ENCODE measurements around the gene B4GALT4. TPM values are rescaled to one million over a fixed set of nuclear protein-coding genes. Genes with fewer than 3 reads are reported as not detected.

Gene B4GALT4
- total and polyA plus RNA-seq, 2 experiments from 2014 or later, result 56.0 to 67.9 TPM

GRCh38 chr3:119184796-119185570 is 55.7 kb downstream of the B4GALT4 start:
- peak; percentile 96 for DNase-seq
- Histone ChIP-seq H3K4me1 (ENCODE audit: insufficient read depth) (peaks cover 42% of the 10 kb centered on the region), H3K9me2 (ENCODE audit: insufficient read depth) (no peaks in the 10 kb centered on the region; the same call in 1 of the 2 replicates), H3K27me3 (replicated peaks; ENCODE audit: insufficient read depth) (no peaks in the 10 kb centered on the region), H3K27ac (peak overlapping the region; percentile 65), H3K9me3 (ENCODE audit: low read depth) (no peaks in the 10 kb centered on the region), H3K4me3 (no peak overlapping the region), H2AFZ (no peak overlapping the region), H3K36me3 (ENCODE audit: low read depth) (no peaks in the 10 kb centered on the region), H3K79me2 (ENCODE audit: insufficient read depth) (no peaks in the 10 kb centered on the region), H4K20me1 (ENCODE audit: insufficient read depth) (no peaks in the 10 kb centered on the region), H3K9ac (no peak overlapping the region), H3K4me2 (ENCODE audit: unreplicated experiment) (peak overlapping the region; percentile 46), H3F3A (ENCODE audit: insufficient read depth) (peaks cover 27% of the 10 kb centered on the region)
- in situ Hi-C loops (cut with MboI), result no loop called here
- TF ChIP-seq EZH2 (IDR thresholded peaks at IDR 0.05; ENCODE audit: insufficient read depth, poor library complexity, severe bottlenecking) (no peak), EZH2phosphoT487 (IDR thresholded peaks at IDR 0.05; ENCODE audit: insufficient read depth, low read depth) (no peak)
- 40 to 42% methylated on average over 7 of the region's 7 CpGs for WGBS, 2 experiments (ENCODE audit: low coverage in 1 of 2, low lambda C conversion rate in 2 of 2, missing lambda C conversion rate in 2 of 2)

GRCh38 chr3:119184111-119184510 is 56.6 kb downstream of the B4GALT4 start:
- Histone ChIP-seq H3K79me2 (ENCODE audit: insufficient read depth) (no peaks in the 10 kb centered on the region), H3F3A (ENCODE audit: insufficient read depth) (peaks cover 27% of the 10 kb centered on the region), H4K20me1 (ENCODE audit: insufficient read depth) (no peaks in the 10 kb centered on the region), H3K4me1 (ENCODE audit: insufficient read depth) (peaks cover 42% of the 10 kb centered on the region), H3K27me3 (replicated peaks; ENCODE audit: insufficient read depth) (no peaks in the 10 kb centered on the region), H3K4me3 (no peak overlapping the region), H3K9me3 (ENCODE audit: low read depth) (no peaks in the 10 kb centered on the region), H3K4me2 (ENCODE audit: unreplicated experiment) (no peak overlapping the region), H3K9ac (no peak overlapping the region), H3K9me2 (ENCODE audit: insufficient read depth) (no peaks in the 10 kb centered on the region; the same call in 1 of the 2 replicates), H2AFZ (0 out of 2 replicates have a peak overlapping the region, but pooled peaks have one; percentile 34), H3K27ac (peak overlapping the region; percentile 65), H3K36me3 (ENCODE audit: low read depth) (no peaks in the 10 kb centered on the region)
- DNase-seq, result no peak
- TF ChIP-seq EZH2phosphoT487 (IDR thresholded peaks at IDR 0.05; ENCODE audit: insufficient read depth, low read depth) (no peak), EZH2 (IDR thresholded peaks at IDR 0.05; ENCODE audit: insufficient read depth, poor library complexity, severe bottlenecking) (no peak)
- WGBS, 2 experiments (ENCODE audit: low coverage in 1 of 2, low lambda C conversion rate in 2 of 2, missing lambda C conversion rate in 2 of 2), result 74 to 79% methylated on average over 9 of the region's 9 CpGs
- in situ Hi-C loops (cut with MboI), result no loop called here

- no peak for TF ChIP-seq EZH2 (IDR thresholded peaks at IDR 0.05; ENCODE audit: insufficient read depth, poor library complexity, severe bottlenecking)
- TF ChIP-seq EZH2phosphoT487 (IDR thresholded peaks at IDR 0.05; ENCODE audit: insufficient read depth, low read depth), result no peak
- no peaks in the 10 kb centered on the region for H3K27me3 ChIP-seq (replicated peaks; ENCODE audit: insufficient read depth)
- H2AFZ ChIP-seq, result peak overlapping the region; percentile 20; the same call in 1 of the 2 replicates
- no peaks in the 10 kb centered on the region for H3K79me2 ChIP-seq (ENCODE audit: insufficient read depth)
- peak overlapping the region; percentile 41 for H3K4me2 ChIP-seq (ENCODE audit: unreplicated experiment)
- no peaks in the 10 kb centered on the region for H4K20me1 ChIP-seq (ENCODE audit: insufficient read depth)
- in situ Hi-C loops (cut with MboI), result no loop called here
- no peaks in the 10 kb centered on the region for H3K36me3 ChIP-seq (ENCODE audit: low read depth)
- WGBS, 2 experiments (ENCODE audit: low coverage in 1 of 2, low lambda C conversion rate in 2 of 2, missing lambda C conversion rate in 2 of 2), result 70 to 79% methylated on average over 3 of the region's 3 CpGs
- no peak overlapping the region for H3K27ac ChIP-seq
- peaks cover 32% of the 10 kb centered on the region for H3K4me1 ChIP-seq (ENCODE audit: insufficient read depth)
- H3K9ac ChIP-seq, result no peak overlapping the region
- H3F3A ChIP-seq (ENCODE audit: insufficient read depth), result peaks cover 22% of the 10 kb centered on the region
- no peaks in the 10 kb centered on the region; the same call in 1 of the 2 replicates for H3K9me2 ChIP-seq (ENCODE audit: insufficient read depth)
- no peaks in the 10 kb centered on the region for H3K9me3 ChIP-seq (ENCODE audit: low read depth)
- H3K4me3 ChIP-seq, result no peak overlapping the region
- peak; percentile 45 for DNase-seq
These were observed 58.9 kb downstream of the B4GALT4 start for GRCh38 chr3:119181765-119182164.

DNA sequence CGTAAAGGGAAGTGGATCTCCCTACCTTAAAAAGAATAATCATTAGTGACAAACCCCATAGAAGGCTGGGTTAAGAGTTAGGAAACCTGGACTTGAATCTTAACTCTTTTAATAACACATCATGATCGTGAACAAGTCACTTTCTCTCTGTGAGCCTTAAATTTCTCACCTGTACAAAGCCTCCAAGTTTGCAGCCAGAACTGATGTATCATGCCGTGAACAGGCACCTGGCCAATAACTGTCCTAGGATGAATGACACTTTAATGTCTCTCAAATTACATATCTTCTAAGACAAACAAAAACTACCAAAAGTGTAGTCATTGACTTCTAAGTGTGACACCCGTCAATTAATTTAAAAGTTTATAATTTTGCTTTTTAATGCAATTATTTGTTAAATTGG is 63.4 kb downstream of the B4GALT4 start:
- no peak overlapping the region for H3K9ac ChIP-seq
- H2AFZ ChIP-seq, result no peak overlapping the region
- H3K4me2 ChIP-seq (ENCODE audit: unreplicated experiment), result no peak overlapping the region
- in situ Hi-C loops (cut with MboI), result no loop called here
- TF ChIP-seq EZH2phosphoT487 (IDR thresholded peaks at IDR 0.05; ENCODE audit: insufficient read depth, low read depth) (no peak), EZH2 (IDR thresholded peaks at IDR 0.05; ENCODE audit: insufficient read depth, poor library complexity, severe bottlenecking) (no peak)
- no peak for DNase-seq
- peaks cover 19% of the 10 kb centered on the region for H3K4me1 ChIP-seq (ENCODE audit: insufficient read depth)
- no peaks in the 10 kb centered on the region for H3K9me3 ChIP-seq (ENCODE audit: low read depth)
- H3K4me3 ChIP-seq, result no peak overlapping the region
- no peaks in the 10 kb centered on the region for H4K20me1 ChIP-seq (ENCODE audit: insufficient read depth)
- peaks cover 8% of the 10 kb centered on the region; the same call in 1 of the 2 replicates for H3F3A ChIP-seq (ENCODE audit: insufficient read depth)
- H3K79me2 ChIP-seq (ENCODE audit: insufficient read depth), result no peaks in the 10 kb centered on the region
- H3K9me2 ChIP-seq (ENCODE audit: insufficient read depth), result no peaks in the 10 kb centered on the region; the same call in 1 of the 2 replicates
- H3K27ac ChIP-seq, result no peak overlapping the region
- H3K27me3 ChIP-seq (replicated peaks; ENCODE audit: insufficient read depth), result no peaks in the 10 kb centered on the region
- no peaks in the 10 kb centered on the region for H3K36me3 ChIP-seq (ENCODE audit: low read depth)
- 70 to 72% methylated on average over 4 of the region's 4 CpGs for WGBS, 2 experiments (ENCODE audit: low coverage in 1 of 2, low lambda C conversion rate in 2 of 2, missing lambda C conversion rate in 2 of 2)
